Activated T-cell treated with anti-CD3 and anti-CD28 coated beads, Interleukin-2, amount 50 U/mL, for 48 hours (primary cell): Measurements from ENCODE around the gene KRTAP22-2.

Source experiments
- DNase-seq, 2 experiments: peaks; one replicate each; pipeline ENCODE4 v3.0.0-alpha.2; 2020

KRTAP22-2 gene

DNA sequence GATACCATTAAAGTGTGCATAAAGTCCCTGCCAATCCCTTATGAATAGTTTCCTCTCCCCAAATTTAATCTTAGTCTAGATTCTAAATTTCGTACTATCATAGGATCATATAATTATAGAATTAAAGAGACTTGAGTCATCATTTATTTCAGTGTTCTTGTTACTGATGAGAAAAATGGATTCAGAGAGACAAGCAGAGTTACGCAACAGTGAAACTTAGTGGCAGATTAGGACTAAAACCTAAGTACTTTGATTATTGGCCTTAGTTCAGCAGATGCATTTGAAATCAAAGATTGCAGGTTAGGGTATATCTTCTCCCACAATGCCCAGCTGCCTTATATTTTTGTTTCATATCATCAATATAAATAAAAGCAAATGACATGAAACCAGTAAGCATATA lies 28.2 kb downstream of the KRTAP22-2 start:
- DNase-seq, result no peak

DNA sequence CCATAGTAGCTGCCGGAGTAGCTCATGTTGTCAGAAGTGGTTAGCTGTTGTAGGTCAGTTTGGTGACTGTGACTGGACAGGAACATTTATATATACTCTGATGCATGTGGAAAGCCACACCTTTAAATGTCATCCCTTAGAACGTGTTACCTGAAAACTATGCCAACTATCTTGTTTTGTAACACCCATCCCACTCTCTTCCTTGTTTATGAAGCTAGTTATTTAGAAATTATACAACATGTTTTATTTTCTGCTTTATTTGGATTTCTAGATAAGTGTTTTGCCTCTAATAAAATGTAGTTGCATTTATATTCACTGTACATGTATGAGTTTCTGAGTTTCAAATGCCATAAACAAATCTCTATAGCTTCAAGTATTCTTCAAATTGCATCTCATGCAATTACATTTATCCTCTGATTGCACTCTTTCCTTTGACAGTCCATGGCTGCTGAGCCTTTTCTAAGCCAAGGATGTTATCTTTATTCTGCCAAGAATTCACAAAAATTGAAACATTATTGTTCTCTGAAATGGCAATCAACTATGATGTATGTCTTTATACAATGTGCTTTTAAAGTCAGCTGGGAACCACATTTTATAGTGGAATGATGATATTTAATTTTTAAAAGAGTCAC lies 28.8 kb downstream of the KRTAP22-2 start, which contains the start of gene KRTAP19-7:
KRTAP19-7 (minus strand) TSS at position 51 of the 632 bp plus-strand sequence; CDS start at position 26, 25 bp downstream.
- DNase-seq, result no peak

DNA sequence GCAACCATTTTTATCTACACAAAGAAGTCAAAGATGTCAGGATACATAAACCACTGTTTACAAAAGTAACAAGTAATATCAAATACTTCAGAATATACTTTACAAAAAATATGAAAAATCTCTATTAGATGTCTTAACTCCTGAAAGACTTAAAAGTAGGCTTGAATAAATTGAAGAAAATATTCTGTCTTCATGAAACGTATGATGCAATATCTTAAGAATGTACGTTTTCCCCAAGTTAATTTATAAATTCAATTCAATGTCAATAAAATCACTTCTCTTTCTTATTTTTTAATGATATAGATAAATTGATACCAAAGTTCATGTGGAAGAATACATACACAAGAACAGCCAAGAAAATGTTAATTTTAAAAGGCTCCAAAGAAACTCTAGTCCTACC lies 35.1 kb downstream of the KRTAP22-2 start:
- DNase-seq, result no peak

DNA sequence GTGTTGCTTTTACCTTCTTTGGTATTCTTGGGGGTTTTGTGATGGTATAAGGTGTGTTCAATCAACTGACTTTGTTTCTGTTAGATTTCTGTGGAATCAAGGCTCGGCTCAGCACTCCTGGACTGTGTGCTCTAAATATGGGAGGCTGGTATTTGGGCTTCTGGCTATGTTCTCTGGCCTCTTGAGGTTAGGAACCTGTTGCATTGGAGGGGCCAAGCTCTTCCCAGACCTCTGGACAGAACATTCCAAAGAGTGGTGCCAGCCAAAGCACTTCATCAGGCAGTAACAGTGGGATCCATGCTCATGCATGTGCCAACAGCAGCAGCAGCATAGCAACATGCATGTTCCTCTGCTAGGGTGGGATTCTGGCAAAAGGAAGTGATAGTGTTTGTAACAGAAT lies 37.4 kb downstream of the KRTAP22-2 start:
- DNase-seq, result no peak

DNA sequence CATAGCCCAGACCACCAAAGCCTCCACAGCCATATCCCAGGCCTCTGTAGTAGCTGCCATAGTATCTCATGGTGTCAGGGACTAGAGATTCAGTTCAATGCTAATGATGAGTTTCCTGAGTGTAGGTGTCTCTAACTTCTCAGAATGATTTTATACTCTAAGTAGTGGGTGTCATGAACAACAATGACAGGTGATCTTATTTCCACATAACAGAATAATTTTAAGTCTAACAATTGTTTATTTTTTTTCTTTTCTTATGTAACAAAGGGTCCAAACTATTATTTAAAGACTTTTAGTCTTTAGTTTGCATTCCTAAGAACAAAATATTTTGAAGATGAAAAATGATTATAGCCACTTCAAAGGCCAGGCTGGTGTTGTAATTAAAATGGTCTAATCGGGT lies 48.4 kb downstream of the KRTAP22-2 start, which contains the start of gene KRTAP19-6:
KRTAP19-6 (minus strand) TSS at position 101 of the 400 bp plus-strand sequence; CDS start at position 70, 31 bp downstream.
- no peak for DNase-seq
